A549 treated with ZK216348 at 1 μM for 4 hours (cell line): ENCODE data around the gene LSM8. TPM values are rescaled to one million over a fixed set of nuclear protein-coding genes. Genes with fewer than 3 reads are reported as not detected.

Experiments used
- total RNA-seq: library from RNA; stranded (reverse); fragments of 200-300 nt; extraction: Qiagen RNA extraction; gene quantifications from 5 replicates; pipeline ENCODE4 v1.2.3, GENCODE V29; 2022; ENCODE audit warnings: low read depth

Gene LSM8
- 38.1 to 70.8 TPM (median 39.5 TPM) in 5 replicates for total RNA-seq

DNA sequence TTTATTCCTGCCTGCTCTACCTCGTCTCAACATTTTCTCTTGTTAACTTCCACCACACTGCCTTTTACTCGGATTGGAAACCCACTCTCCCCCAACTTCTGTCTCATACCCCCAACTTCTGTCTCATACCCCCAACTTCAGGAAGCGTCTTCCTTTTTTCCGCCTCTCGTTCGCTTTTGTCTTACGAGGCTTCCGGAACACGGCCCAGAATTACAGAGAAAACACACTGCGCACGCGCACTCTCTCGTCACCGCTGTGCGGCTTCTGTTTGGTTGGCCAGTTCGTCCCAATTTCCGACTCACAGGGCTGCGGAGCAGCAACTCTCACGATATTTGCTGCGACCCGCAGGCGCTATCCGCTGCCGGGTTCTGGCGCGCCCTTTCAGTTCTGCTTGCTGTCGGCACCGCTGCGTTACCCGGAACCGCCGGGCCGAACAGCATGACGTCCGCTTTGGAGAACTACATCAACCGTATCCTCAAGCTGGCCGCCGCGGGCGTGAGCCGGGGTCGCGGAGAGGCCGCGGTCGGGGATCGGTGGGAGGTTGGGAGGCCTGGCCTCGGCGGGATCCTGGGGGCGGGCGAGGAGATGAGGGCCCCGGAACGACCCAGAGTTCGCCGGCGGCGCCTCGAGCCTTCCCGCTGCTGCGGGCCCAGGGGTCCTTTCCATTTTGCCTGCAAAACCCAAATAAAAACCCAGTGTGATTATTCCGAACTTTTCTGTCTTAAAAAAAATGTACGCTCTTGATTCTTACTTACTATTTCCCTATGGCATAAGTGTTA, at the start of gene LSM8:
Gene LSM8, plus strand, starts transcription at position 379 of the 779 bp plus-strand sequence. Its CDS starts 60 bp downstream, at position 439.

DNA sequence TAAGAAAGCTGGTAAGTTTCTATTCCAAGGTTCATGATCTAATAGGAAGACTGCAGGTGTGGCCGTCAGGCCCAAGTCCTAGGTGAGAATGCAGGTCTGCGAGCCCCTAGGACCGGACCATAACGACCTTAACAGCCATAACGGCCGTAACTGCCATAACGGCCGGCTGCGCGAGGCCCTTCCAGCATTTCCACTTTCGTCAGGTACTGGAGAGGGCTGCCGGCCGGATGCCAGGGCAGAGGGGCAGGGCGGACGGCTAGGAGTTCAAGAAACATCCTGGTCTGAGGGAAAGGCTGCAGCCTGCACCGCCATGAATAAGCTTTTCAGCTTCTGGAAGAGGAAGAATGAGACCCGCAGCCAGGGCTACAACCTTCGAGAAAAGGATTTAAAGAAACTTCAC, 40.6 kb downstream of the LSM8 start, which contains the start of gene ANKRD7:
Gene ANKRD7, plus strand, starts transcription at position 184 of the 400 bp plus-strand sequence. Its CDS starts 127 bp downstream, at position 311.

Other genes starting within 250 kb of the LSM8 start
- gene ANKRD7, start 40.5 kb downstream of the LSM8 start, total RNA-seq: 0.28 TPM in 1 of 5 replicates, not detected in the others